GM19025 (cell line): ENCODE measurements around the gene CCDC15.
"Not testable (repeated sequence)": the region's sequence is repeated elsewhere in the genome, so short reads cannot be mapped to it uniquely, and the experiment has no call there.

ENCODE experiments used
- ATAC-seq: cut with Tn5 transposase; IDR thresholded peaks from one replicate; pipeline ENCODE4 v1.9.1; 2021; ENCODE audit warnings: mild to moderate bottlenecking, low read depth, moderate library complexity; ENCODE audit not compliant: unreplicated experiment

The CCDC15 gene

DNA sequence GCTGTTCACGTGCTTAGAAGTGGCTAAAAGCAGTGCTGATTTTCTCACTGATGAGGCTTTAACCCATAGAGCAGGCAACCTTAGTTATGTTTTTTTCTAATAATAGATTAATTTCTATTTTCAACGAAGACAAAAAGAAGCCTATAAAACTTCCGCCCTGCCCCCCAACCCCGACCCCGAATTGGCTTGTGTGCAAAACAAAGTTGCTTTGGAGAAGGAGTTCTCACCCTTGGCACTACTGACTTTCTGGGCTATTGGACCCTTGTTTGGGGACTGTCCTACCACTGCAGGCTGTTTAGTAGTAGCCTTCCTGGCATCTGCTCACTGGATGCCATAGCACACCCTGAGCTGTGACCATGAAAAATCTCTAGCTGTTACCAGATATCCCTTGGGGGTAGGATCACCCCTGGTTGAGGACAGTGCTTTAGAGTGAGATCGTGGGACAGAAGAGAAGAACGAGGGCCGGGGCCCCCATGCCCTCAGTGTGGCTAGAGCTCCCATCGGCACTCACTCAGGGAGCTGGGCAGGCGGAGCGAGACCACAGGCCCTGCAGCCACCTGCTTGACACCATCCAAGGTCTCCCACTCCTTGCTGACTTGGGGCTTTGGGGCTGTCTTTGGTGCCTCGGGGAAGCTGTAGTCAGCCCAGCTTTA lies 126.0 kb downstream of the CCDC15 start:
- no peak for ATAC-seq

DNA sequence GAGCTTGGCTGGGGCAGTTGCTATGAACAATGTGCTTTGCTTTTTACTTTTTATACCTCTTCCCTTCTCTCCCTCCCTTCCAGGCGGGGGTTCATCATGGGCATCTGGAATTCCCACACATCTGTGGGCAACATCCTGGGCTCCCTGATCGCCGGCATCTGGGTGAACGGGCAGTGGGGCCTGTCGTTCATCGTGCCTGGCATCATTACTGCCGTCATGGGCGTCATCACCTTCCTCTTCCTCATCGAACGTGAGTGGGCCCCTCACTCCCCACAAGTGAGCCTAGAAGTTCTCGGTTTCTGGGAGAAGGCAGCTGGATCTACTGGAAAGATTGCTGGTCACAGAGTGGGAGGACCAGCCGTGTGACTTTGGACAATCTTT lies 126.5 kb downstream of the CCDC15 start:
- no peak for ATAC-seq

DNA sequence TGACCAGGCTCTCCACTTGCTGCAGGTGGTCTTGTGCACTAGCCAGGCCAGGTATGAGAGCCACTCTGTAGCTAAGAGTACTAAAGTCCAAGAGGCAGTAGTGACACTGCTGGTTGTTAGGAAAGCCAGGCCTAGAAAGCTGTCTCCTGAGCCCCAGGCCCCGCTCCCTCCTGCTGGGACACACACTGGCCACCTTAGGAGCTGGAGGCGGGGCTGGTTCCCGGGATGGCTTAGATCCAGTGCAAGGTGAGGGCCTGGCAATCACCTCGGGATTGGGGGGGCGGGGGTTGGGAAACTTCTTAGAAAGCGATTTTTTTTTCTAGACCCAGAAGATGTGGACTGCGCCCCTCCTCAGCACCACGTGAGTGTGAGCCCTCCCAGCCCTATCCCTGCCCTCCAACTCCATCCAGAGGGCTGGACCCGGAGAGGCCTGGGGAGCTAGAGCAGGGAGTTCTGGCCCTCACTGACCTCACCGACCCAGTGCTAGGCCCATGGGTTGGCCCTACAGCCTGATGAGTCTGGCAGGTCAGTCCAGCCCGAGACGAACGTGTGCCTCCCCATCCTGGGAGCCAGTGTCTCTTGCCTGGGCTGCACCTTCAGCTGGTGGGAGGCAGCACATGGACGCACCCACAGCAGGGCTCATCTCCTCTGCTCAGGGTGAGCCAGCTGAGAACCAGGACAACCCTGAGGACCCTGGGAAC lies 127.2 kb downstream of the CCDC15 start:
- ATAC-seq, result no peak

DNA sequence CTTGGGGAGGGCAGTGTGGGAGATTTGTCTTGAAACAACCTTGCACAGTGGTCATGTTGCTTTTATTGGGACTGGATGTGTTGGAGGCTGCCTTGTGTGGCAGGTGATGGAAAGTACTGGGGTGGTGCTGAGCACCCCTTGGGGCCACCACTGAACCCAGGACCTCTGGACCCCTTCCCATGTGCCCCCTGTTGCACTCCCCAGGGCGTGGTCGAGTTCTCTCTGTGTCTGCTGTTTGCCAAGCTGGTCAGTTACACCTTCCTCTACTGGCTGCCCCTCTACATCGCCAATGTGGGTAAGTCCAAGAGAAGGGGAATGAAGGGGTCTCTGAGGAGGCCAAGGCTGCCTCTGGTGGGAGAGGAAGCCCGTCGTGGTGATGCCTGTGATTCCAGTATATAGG lies 128.0 kb downstream of the CCDC15 start:
- ATAC-seq, result no peak

DNA sequence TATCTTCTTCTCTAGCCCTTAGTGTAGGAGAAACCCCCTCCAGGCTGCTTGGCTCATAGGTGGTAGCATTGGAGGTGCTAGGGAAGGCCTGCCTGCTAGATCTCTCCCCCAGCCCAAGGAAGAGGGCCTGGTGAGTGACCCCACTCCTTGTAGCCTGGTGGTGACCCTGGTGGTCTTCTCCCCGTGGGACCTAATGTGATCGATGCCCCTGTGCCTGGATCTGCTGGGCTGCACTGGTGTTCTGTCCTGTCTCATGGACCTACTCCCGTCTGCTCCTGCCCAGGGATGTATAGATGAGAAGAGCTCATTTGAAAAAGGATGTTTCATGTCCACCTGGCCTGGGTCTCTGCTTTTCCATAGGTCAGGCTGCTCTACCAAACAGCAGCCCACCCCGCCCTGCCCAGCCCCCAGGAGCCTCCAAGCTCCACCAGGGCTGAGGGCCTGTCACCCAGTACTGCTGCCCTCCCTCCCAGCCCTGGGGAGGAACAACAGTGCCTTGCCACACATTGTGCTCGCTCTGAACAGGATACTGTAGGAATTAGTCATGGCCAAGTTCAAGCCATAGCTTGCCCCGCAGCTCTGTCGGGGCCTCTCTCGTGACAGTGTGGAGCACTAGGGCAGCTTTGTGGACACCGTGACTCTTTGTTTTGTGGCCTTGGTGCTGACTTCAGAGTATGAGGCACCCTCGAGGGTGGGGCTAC lies 128.8 kb downstream of the CCDC15 start:
- no peak for ATAC-seq

DNA sequence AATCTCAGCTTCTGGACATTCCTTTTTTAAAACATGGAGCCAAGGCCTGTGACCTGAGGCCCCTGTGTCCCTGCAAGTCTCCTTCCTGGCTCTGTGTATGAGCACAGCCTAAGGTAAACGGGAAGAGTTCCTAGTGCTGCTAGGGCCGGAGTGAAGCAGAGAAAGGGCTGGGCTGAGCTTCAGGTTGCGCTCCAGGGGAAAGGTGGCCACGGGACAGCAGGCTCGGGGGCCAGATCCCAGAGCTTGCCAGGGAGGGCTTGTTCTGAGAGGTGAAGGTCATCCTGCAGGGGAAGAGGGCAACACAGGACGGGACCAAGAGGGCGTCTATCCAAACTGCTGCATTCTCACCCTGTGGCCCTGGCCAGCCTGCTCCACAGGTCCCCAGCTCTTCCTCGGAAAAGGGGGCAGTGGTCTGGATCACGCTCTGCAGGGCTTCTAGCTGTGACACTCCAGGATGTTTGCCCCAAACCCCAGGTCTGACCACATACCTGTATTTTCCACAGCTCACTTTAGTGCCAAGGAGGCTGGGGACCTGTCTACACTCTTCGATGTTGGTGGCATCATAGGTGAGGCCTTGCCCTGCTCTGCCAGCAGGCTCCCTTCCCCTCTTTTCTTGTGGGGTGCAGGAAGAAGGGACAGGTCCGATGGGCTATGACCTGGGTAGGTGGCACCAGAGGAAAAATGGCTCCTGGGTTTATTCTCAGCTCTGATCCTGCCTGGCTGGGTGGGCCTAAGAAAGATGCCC lies 129.5 kb downstream of the CCDC15 start:
- no peak for ATAC-seq

DNA sequence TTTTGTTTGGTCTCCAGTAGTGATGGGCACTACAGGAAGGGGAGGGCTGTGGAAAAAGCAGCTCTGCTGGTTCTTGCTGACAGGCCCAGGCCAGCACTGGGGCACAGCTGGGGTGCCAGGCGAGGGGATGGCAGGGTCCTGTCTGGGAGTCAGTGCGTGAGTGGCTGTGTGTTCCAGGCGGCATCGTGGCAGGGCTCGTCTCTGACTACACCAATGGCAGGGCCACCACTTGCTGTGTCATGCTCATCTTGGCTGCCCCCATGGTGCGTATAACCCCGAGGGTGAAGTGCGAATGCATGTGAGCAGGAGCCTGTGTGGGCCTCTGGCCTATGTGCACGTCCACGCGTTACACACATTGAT lies 130.0 kb downstream of the CCDC15 start:
- no peak for ATAC-seq

DNA sequence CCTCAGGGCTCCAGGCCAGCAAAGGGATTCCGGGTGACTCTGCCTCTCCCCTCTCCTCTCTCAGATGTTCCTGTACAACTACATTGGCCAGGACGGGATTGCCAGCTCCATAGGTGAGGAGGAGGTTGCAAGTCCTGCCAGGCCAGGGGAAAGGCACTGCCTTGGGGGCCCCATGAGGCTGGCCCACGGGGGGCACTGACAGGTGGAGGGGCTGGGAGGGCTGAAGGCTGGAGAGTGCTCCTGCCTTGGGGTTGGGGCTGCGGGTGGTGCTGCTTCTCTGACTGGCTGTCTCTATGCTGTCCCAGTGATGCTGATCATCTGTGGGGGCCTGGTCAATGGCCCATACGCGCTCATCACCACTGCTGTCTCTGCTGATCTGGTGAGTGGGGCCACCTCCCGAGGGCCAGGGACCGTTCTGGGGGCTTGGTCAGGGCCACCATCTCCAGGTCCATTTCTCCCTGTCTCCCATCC lies 130.8 kb downstream of the CCDC15 start:
- ATAC-seq, result no peak

DNA sequence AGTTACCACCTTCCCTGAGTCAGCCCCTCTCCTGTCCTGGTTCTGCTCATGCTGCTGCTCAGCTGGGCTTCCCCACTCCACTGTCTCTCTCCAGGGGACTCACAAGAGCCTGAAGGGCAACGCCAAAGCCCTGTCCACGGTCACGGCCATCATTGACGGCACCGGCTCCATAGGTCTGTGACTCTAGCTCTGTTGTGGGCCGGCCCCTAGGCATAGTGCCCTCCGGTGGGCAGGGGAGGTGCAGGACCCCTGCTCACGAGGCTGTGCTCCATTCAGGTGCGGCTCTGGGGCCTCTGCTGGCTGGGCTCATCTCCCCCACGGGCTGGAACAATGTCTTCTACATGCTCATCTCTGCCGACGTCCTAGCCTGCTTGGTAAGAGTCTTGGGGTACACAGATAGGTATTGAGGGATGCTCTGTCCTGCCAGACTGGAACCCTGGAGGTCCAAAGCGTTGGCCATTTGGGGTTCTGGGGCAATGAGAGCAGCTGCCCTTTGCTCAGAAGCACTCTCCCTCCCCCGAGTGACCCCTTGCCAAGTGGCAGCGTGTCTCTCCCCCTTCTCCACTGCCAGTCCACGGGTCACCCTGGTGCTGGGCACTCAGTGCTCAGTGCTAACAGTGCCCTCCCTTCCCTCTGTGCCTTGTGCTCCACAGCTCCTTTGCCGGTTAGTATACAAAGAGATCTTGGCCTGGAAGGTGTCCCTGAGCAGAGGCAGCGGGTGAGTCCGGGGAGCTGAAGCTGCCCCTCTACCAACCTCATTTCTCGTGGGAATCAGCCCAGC lies 131.5 kb downstream of the CCDC15 start:
- ATAC-seq, result no peak

DNA sequence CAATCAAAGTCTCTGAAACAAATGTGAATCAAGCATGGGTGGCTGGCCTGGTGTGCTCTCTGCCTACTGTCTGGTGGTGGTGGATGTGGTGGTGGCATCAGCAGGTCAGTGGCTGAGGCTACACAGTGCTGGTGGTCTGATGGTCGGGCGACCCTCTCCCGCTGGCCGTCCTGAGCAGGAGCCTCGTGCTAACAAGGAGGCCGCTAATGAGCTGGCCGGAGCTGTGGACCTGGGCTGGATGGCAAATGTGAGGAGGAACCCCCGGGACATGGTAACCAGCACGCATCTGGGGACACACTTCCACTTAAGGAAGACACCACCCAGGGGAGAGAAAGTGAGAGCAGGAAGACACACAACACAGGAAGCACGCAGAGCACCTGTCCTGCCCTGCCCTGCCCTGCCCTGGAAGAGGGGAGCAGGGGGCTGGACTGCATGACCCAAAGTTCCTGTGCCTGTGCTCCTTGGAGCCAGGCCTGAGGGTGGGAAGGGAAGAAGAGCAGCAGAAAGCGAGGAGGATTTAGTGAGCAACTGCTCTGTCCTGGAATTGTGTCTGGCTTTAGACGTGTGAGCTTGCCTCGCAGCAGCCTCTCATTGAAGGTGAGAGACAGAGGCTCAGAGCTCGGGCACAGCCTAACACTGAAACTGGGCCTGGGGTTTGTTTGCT lies 132.8 kb downstream of the CCDC15 start:
- no peak for ATAC-seq

DNA sequence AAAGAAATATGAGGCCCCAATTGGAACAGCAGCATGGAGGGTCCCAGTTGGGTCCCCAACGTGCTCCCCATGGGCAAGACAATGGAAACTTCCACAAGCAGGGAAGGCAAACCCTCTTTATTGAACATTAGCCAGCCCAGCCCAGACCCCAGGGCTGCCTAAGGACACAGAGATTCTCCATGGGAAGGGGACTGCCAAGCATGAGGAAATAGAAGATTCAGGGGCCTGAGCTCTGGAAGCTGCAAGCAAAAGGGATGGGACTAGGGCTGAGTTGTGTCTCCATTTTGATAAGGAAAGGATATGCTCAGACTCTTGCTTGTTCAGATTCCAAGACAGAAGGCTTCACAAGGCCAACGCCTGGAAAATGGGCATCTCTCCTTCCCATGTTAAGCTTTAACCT lies 134.1 kb downstream of the CCDC15 start:
- ATAC-seq, result no peak

DNA sequence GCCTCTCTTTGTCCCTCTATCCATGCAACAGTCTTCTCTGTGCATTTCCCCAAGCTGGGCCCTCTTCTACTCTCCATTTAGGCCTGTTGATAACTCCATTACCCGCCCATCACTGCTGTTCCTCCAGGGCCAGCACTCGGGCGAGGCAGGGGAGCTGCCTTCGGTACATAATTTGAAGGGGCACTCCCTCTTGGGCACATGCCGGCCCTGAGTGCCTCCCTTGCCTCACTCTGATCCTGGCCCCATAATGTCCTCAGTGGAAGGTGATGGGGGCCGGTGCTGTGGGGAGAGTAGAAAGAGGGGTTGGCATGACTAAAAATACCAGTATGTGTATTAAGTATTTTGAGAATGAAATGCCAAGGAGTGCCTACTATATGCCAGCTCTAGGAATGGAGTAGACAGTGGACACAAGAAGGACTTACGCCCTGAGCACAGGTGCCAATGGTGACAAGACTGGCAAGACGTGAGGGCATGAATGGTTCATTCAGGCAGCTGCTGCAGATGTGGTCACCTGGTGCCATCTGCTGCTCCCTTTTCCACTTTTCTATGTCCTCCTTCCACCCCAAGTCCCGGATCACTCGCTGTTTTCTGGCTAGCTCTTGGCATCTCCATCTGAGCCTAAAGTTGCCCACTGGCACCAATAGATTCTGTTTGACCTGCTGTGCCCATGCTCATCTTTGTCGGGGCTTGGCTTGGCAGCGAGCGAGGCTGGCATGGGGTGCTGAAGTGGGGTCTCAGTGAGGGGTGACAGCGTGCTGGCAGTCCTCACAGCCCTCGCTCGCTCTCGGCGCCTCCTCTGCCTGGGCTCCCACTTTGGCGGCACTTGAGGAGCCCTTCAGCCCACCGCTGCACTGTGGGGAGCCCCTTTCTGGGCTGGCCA lies 134.8 kb downstream of the CCDC15 start:
- ATAC-seq, result no peak

DNA sequence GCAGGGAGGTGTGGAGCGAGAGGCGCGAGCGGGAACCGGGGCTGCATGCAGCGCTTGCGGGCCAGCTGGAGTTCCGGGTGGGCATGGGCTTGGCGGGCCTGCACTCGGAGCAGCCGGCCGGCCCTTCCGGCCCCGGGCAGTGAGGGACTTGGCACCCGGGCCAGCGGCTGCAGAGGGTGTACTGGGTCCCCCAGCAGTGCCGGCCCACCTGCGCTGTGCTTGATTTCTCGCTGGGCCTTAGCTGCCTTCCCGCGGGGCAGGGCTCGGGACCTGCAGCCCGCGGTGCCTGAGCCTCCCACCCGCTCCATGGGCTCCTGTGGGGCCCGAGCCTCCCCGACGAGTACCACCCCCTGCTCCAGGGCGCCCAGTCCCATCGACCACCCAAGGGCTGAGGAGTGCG lies 135.5 kb downstream of the CCDC15 start:
- ATAC-seq, result not testable (repeated sequence)

DNA sequence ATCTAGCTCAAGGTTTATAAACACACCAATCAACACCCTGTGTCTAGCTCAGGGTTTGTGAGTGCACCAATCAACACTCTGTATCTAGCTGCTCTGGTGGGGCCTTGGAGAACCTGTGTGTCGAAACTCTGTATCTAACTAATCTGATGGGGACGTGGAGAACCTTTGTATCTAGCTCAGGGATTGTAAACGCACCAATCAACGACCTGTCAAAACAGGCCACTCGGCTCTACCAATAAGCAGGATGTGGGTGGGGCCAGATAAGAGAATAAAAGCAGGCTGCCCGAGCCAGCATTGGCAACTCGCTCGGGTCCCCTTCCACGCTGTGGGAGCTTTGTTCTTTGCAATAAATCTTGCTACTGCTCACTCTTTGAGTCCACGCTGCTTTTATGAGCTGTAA lies 136.1 kb downstream of the CCDC15 start:
- ATAC-seq, result not testable (repeated sequence)

DNA sequence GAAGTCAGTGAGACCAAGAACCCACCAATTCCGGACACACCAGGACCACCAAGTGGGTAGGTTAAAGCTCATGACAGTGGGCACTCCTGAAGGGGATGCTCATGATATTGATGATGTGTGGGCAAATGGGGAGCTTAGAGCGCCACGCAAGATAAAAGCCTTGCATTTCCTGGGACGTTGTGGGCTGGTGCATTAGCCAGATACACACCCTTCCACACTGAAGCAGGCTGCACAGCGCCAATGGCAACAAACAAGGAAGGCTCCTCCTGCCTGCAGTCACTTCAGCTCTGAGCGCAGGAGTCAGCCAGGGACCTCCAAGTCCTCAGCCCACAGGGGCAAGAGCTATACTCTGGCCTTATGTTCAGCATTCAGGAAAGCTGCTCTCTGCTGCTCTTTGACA lies 136.8 kb downstream of the CCDC15 start:
- ATAC-seq, result no peak
